NCI-H524 treated with DMSO at 0.1 percent for 48 hours (cell line): Measurements from ENCODE around the gene CPNE5.

Source experiments
- DNase-seq: peaks from one replicate; lab custom pipeline; 2025; lab: John Stamatoyannopoulos, UW

CPNE5 gene

DNA sequence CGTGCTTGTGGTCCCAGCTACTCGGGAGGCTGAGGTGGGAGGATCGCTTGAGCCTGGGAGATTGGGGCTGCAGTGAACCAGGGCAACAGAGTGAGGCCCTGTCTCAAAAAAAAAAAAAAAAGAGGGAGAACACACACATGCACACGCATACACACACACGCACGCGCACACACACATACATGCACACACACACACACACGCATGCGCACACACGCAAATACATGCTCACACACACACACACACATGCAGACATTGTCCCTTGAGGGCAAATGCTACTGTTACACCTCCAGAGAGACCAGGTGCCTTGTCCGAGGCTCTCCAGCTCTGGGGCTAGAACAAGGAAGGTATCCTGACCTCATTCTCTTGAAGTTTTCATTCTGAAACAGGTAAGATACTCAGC, 77.1 kb downstream of the CPNE5 start:
- no peak for DNase-seq

GRCh38 chr6:36760685-36761435, 78.4 kb downstream of the CPNE5 start:
- no peak for DNase-seq

- peak; percentile 12 for DNase-seq
Observed at GRCh38 chr6:36759148-36759759, 80.0 kb downstream of the CPNE5 start.

DNA sequence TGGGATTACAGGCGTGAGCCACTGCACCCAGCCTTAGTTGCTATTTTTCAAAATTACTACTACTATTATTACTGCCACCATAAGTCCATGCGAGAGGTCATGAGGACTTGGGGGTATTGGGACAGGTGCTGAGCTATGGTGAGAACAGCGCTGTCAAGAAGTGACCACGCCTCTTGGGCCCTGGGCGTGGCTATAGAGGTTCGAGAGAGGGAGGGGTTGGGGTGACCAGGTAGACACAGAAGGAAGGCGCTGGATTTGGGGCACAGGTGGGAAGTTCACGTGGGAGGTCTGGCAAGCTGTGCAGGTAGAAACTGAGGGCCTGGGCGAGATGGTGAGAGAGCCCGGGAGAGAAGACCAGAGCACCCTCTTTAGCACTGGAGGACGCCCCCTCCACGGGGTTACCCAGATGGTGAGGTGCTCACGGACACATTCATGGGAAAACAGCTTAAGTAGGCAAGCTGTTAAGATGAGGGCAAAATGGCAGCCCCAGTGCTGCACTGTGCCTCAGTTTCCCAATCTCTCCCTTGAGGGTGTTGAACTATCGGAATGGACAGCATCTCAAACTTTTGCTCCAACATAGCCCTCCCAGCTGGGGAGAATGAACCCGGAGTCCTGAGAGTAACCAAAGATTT, 80.6 kb downstream of the CPNE5 start:
- DNase-seq = no peak

DNA sequence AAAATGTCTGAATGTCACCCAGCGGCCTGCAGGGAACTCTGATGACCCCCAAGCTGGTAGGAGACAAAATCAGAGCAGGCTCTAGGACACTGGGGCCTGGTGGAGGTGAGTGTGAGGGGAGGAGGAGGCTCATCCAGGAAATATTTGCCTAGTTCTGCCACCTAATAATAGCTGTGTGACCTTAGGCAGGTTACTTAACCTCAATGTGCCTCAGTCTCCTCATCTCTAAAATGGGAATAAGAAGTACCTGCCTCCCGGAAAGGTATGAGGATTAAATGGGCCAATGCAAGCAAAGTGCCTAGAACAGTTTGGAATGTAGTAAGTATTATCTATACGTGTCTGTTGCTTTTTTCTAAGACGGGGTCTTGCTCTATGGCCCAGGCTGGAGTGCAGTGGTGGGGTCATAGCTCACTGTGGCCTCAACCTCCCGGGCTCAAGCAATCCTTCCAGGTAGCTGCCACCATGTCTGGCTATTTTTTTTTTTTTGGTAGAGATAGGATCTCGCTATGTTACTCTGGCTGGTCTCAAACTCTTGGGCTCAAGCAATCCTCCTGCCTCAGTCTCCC, 81.2 kb downstream of the CPNE5 start:
- DNase-seq = no peak

GRCh38 chr6:36757206-36757605, 82.0 kb downstream of the CPNE5 start:
- no peak for DNase-seq

GRCh38 chr6:36756786-36757185, 82.5 kb downstream of the CPNE5 start:
- no peak for DNase-seq

- no peak for DNase-seq
Observed at GRCh38 chr6:36755435-36756348, 83.6 kb downstream of the CPNE5 start.

DNA sequence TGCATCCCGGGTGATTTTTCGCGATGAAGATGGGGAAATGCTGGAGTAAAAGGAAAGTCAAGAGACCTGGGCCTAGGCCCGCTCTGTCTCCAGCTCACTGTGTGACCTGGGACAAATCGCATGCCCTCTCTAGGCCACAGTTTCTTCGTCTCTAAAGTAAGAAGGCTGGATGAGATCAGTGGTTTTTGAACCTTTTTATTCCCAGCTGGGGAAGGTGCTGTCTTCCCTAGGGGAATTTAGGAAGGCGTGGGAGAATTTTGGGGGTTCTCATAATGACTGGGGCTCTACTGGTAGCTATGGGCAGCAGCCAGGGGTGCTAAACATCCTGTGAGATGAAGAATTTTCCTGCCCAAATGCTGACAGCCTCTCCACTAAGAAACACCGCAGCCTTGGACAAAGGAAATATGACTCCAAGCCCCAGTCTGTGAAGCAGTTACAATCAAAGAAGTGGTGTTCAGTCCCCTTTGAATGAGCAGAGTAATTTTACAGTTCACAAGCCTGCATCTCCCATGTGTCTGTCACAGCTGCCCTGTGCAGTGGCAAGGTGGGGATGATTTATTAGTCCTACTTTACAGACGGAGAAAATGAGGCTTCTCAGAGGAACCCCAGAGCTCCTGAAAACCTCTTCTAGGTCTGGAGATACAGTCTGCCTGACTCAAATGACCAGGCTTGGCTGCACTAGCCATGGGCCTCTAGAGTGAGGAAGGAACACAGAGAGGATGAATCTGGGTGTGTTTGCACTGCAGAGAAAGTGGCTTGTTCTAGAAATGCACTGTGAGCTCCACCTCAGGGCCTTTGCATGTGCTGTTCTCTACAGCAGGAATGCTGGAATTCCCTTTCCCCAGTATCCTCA, 84.4 kb downstream of the CPNE5 start:
- no peak for DNase-seq

DNA sequence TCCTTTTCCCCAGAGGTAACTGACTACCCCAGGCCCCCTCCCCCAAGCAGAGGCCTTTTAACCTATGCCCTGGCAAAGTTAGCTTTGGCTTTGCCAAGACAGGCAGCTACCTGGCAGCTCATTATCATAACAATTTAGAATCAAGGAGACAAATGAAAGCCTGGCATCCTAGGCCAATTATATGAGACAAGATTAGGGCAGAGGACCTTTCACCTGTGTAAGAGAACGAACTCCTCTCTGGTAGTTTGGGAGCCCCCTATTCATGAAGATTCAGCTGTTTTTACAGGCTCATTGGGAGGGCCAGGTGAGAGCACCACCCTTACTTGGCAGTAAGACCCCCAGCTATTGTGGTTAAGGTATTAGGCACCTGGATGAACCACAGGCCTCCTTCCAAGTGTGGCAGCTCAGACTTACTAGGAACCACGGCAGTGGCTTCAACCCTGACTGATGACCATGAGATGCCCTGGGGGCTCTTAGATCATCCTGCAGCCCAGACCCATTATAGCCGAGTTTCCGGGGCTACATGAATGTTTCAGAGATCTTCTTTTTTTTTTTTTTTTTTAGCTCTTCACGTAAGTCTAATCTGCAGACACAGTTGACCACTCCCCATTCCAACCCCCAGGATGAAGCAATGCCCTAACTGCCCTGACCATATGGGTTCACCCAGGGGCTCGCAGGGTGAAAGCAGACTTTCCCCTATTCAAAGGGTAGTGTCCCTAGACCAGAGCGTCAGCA, 85.4 kb downstream of the CPNE5 start:
- DNase-seq = no peak

- no peak for DNase-seq
Observed at GRCh38 chr6:36752886-36753506, 86.2 kb downstream of the CPNE5 start.

DNA sequence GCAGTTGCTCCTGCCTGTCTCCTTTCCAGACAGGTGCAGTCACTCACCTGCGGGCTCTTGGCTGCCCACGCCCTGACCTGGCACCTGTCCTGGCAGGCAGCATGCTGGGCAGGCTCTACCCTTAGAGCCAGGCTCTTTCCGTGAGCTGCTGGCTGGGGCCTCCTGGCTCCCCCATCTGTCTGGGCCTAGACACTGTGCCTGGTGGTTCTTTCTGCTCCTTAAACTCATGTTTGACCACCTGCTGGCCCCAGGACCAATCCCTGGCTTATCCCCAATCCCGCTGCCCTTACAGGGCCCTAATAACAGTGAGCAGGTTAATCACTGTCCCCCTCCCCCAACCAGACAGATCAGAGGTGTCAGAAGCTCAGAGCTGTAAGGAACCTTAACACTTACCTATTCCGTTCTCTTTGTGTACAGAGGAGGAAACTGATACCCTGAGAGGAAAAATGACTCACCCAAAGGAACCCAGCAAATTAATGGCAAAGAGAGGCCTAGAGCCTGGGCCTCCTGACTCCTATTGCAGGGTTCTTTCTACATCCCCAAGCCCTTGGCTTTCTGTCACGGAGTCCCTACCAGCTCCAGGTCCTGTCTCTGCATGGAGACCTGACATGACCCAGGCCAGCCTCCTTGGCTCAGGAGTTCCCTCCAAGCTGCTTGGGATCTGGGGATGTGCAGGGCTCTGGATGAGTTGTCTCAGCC, 86.9 kb downstream of the CPNE5 start:
- no peak for DNase-seq

DNA sequence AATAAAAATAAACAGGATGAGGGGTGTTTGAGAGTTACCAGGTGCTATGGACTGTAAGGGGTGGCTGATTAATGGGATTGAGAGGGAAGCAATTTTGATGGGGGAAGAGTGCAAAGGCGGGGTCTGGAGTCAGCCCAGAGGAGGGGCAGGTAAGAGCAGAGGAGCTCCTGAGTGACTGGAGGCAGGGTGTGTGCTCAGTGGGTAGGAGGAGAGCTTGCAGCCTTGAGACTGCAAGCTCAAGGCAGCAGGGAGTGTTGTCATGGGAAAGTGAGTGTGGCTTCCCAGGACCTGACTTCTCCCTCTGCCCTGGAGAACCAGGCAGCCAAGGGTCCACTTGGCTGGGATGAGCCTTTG, 87.4 kb downstream of the CPNE5 start:
- no peak for DNase-seq

DNA sequence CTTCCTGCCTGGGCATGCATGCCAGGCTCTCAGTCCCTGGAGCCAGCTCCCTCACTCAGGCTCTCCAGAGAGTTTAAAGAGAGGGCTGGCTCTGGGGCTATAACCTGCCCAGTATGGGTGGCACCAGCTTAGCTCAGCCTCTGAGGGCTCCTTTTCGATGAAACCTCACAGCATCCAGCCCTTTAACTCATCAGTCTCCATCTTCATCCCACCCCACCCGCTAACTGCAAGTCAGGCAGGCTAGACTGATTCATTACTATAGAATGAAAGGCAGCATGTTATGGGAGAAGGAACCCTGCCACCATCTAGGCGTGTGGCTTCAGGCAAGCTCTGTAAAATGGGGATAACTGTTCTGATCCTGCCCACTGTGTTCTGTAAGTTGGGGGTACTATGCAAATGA, 88.2 kb downstream of the CPNE5 start:
- DNase-seq = no peak

GRCh38 chr6:36749829-36750489, 89.3 kb downstream of the CPNE5 start:
- no peak for DNase-seq

- DNase-seq = no peak
Observed at GRCh38 chr6:36746251-36746650, 93.0 kb downstream of the CPNE5 start.

DNA sequence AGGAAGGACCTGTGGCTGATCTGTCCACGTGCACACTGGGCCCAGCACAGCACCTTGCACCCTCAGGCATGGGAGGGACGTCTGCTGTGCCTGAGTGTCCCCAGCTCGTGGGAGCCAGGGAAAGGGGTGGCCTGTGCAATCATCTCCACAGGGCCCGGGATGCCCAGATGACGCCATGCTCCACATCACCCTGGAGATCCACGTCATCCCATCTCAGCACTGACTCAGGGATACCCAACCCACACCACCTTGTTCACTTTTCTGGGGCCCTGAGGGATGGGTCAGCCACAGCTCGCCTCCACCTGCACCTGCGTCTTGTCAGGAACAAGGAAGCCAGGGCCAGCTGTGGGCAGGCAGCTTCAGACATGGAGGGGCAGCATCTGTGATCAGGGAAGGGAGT, 93.4 kb downstream of the CPNE5 start:
- DNase-seq = no peak

DNA sequence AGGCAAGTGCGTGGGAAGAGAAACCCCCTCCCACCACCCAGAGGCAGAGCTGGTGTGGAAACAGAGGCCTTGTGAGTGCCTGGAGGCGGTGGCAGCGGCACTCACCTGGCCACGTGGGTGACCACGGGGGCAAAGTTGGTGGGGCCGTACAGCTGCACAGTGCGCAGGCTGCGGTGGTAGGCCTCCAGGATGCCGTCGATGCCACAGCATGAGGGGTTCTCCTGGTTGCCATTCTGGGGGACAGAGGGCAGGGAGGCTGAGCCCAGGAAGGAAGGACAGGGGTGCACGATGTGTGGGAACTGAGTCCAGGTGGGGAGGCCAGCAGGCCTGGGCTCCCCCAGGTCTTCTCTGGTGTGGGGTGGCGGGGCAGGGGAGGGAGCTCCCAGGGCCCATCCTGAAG, 94.0 kb downstream of the CPNE5 start:
- DNase-seq = no peak

GRCh38 chr6:36744304-36744673, 95.0 kb downstream of the CPNE5 start:
- DNase-seq = no peak
